ENCODE results near the gene RPS6KA5. TPM values are rescaled to one million over a fixed set of nuclear protein-coding genes. Genes with fewer than 3 reads are reported as not detected.

RPS6KA5 gene
- total and polyA plus RNA-seq, 8 donors = 4.2 to 10.8 (median 9.2) TPM

DNA sequence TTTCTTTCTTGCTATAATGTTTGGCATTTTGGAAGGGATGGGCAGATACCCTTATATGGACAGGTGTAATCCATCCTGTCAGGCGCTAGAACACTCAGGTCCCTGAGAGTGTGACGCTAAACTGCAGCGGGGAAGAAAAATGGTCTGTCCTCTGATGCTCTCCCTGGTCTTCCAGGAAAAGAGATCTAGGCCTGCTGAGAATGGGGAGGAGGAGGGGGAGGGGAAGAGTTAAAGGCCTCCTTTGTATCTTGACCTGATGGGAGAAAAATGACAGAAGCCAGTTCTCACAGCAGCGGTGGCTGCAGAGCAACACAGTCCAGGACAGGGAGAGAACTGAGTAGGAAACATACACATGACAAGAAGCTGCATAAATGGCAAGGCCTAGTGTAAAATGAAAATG is 61.1 kb downstream of the RPS6KA5 start:
- Histone ChIP-seq H3K4me3 (no peak overlapping the region), H3K36me3 (no peaks in the 10 kb centered on the region), H3K27ac (no peak overlapping the region), H3K9me3 (no peaks in the 10 kb centered on the region), H3K27me3 (no peaks in the 10 kb centered on the region), H3K4me1 (no peaks in the 10 kb centered on the region)
- DNase-seq = no peak
- TF ChIP-seq, protein P1, sequence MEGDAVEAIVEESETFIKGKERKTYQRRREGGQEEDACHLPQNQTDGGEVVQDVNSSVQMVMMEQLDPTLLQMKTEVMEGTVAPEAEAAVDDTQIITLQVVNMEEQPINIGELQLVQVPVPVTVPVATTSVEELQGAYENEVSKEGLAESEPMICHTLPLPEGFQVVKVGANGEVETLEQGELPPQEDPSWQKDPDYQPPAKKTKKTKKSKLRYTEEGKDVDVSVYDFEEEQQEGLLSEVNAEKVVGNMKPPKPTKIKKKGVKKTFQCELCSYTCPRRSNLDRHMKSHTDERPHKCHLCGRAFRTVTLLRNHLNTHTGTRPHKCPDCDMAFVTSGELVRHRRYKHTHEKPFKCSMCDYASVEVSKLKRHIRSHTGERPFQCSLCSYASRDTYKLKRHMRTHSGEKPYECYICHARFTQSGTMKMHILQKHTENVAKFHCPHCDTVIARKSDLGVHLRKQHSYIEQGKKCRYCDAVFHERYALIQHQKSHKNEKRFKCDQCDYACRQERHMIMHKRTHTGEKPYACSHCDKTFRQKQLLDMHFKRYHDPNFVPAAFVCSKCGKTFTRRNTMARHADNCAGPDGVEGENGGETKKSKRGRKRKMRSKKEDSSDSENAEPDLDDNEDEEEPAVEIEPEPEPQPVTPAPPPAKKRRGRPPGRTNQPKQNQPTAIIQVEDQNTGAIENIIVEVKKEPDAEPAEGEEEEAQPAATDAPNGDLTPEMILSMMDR (IDR thresholded peaks at IDR 0.05) = no peak
- no peak for ATAC-seq
- intact Hi-C loops (cut with DNase I) = no loop called here

DNA sequence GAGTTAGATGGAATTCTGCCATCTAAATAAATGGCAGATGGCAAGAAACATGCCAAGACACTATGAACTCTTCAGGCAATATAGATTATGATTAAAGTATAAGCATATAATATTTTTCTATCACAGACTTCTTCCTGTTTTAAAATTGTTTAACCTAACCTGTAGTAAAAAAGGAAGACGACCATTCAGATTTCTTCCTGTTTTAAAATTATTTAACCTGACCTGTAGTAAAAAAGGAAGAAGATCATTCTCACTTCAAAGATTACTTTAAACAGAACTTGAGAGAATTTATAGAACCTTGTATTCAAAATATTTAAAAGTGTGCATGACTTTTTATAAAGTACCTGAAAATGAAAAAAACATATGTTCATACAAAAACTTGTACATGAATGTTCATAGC is 63.5 kb downstream of the RPS6KA5 start:
- TF ChIP-seq, protein P1 (IDR thresholded peaks at IDR 0.05) = no peak
- ATAC-seq = no peak
- Histone ChIP-seq H3K4me1 (no peaks in the 10 kb centered on the region), H3K4me3 (no peak overlapping the region), H3K27ac (no peak overlapping the region), H3K36me3 (no peaks in the 10 kb centered on the region), H3K27me3 (no peaks in the 10 kb centered on the region), H3K9me3 (no peaks in the 10 kb centered on the region)
- intact Hi-C loops (cut with DNase I) = no loop called here
- no peak for DNase-seq

DNA sequence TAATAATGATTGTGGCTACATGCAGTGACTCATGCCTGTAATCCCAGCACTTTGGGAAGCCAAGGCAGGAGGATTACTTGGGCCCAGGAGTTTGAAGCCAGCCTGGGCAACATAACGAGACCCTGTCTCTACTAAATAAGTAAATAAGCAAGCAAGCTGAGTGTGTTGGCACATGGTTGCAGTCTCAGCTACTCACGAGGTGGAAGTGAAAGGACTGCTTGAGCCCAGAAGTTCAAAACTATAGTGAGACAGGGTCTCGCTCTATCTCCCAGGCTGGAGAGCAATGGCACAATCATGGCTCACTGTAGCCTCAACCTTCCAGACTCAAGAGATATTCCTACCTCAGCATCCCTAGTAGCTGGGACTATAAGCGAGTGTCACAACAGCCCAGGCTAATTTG is 64.7 kb downstream of the RPS6KA5 start:
- peak; percentile 12 for ATAC-seq
- H3K27me3 ChIP-seq = no peaks in the 10 kb centered on the region
- intact Hi-C loops (cut with DNase I) = no loop called here
- no peaks in the 10 kb centered on the region for H3K36me3 ChIP-seq
- TF ChIP-seq, protein P1 (IDR thresholded peaks at IDR 0.05) = no peak
- no peaks in the 10 kb centered on the region for H3K4me1 ChIP-seq
- H3K9me3 ChIP-seq = no peaks in the 10 kb centered on the region
- no peak overlapping the region for H3K4me3 ChIP-seq
- no peak for DNase-seq
- no peak overlapping the region for H3K27ac ChIP-seq

DNA sequence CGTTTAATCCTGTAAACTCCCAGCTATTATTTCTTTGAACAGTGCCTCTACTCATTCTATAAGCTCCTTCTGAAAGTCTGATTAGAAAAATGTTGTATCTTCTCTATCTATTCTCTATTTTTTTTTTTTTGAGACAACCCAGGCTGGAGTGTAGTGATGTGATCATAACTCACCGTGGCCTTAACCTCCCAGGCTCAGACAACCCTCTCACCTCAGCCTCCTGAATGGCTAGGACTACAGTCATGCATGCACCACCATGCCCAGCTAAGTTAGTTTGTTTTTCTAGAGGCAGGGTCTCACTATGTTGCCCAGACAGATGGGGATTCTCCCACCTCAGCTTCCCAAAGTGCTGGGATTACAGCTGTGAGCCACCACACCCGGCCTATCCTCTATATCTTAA is 66.6 kb downstream of the RPS6KA5 start:
- intact Hi-C loops (cut with DNase I) = no loop called here

DNA sequence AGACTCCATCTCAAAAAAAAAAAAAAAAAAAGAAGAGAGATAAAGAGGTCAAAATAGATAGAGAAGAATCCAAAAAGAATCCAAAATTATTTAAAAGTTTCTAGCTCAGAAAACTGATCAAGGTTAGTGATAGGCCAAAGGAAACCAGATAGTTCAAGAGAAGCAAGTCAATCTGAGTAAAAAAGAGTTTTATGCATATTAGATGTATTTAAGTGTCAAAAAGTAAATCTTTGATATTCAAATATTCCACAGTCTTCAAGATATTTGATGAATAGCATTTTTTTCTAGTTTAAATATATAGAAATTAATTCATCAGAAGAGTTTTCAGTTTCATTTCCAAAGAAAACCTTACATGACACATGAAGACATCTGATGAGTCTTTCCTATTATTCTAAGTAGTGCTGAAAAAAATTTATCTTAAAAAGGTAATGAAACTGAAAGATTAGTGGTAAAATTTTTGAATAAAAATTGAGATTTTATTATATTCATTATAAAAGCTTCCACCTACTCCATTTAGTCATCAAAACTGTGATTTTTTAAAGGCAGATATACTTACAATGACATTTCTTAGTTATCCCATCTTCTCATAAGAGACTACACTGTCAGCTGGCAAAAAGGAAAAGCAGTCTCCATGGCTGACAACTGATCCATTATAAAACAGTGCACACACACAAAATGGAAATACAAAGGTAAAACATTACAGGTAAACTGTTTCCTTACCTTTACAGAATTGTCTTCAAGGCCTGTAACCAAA is 68.6 kb downstream of the RPS6KA5 start:
- Histone ChIP-seq H3K36me3 (no peaks in the 10 kb centered on the region), H3K9me3 (no peaks in the 10 kb centered on the region), H3K27ac (no peak overlapping the region), H3K27me3 (no peaks in the 10 kb centered on the region), H3K4me1 (no peaks in the 10 kb centered on the region), H3K4me3 (no peak overlapping the region)
- no peak for ATAC-seq
- DNase-seq = no peak
- intact Hi-C loops (cut with DNase I) = no loop called here
- TF ChIP-seq, protein P1 (IDR thresholded peaks at IDR 0.05) = no peak

More for the DNA sequence above, 66.6 kb downstream of the RPS6KA5 start:
- no peak for DNase-seq
- H3K27me3 ChIP-seq = no peaks in the 10 kb centered on the region
- no peak overlapping the region for H3K4me3 ChIP-seq
- no peaks in the 10 kb centered on the region for H3K36me3 ChIP-seq
- H3K27ac ChIP-seq = no peak overlapping the region
- TF ChIP-seq, protein P1 (IDR thresholded peaks at IDR 0.05) = no peak
- H3K4me1 ChIP-seq = no peaks in the 10 kb centered on the region
- H3K9me3 ChIP-seq = no peaks in the 10 kb centered on the region
- no peak for ATAC-seq
